ENCODE measurements around the gene ALKBH6. TPM values are rescaled to one million over a fixed set of nuclear protein-coding genes. Genes with fewer than 3 reads are reported as not detected.
A peak's percentile ranks its signal among the peaks of the same experiment; 100 is the strongest.

Gene ALKBH6
- total RNA-seq, 4 donors from 2014 or later, result 27.6 to 151 (median 83.2) TPM

- no peaks in the 10 kb centered on the region for H3K27me3 ChIP-seq
- peak; percentile 45 for DNase-seq
- H3K36me3 ChIP-seq, result no peaks in the 10 kb centered on the region
- in situ Hi-C loops (cut with MboI; ENCODE audit: low pct_ligation_motif_present in 1 of 4, low pct_unique_long_range_greater_than_20kb in 1 of 4, low sequenced_read_pairs in 3 of 4), result no loop called here
- H3K9me3 ChIP-seq, result no peaks in the 10 kb centered on the region
- TF ChIP-seq POLR2AphosphoS5 (IDR thresholded peaks at IDR 0.05) (peak in 1 of 3 donors; percentile 20), EP300 (IDR thresholded peaks at IDR 0.05; ENCODE audit: low read depth) (no peak), POLR2A (IDR thresholded peaks at IDR 0.05) (no peak), CTCF (IDR thresholded peaks at IDR 0.05) (peak in 1 of 5 experiments; percentile 24)
- H3K4me3 ChIP-seq, result peak within 1 kb of the TSS; percentile 36 to 65 (median 40)
- peaks cover 0 to 12% (median 3%) of the 10 kb centered on the region in 4 donors for H3K4me1 ChIP-seq
- peak within 1 kb of the TSS; percentile 37 to 81 (median 65) for H3K27ac ChIP-seq
- WGBS, 2 donors (ENCODE audit: low coverage in 1 of 2), result 20 to 55% methylated on average over 1 to 41 of the region's 51 CpGs
- intact Hi-C loops (cut with DNase I; ENCODE audit: low total_unique reads), result no loop called here
Measured at GRCh38 chr19:36032251-36033104, 18.5 kb upstream of the ALKBH6 start, which contains the start of gene CLIP3. TSS of gene CLIP3 (minus strand) at chr19:36032873. CDS start at chr19:36032357, 516 bp downstream.

- Histone ChIP-seq H3K4me1 (peaks cover 0 to 12% (median 3%) of the 10 kb centered on the region in 4 donors), H3K27ac (peak overlapping the region in 1 of 4 donors; percentile 78), H3K9me3 (no peaks in the 10 kb centered on the region), H3K36me3 (no peaks in the 10 kb centered on the region), H3K4me3 (no peak overlapping the region), H3K27me3 (no peaks in the 10 kb centered on the region)
- intact Hi-C loops (cut with DNase I; ENCODE audit: low total_unique reads), result no loop called here
- in situ Hi-C loops (cut with MboI; ENCODE audit: low pct_ligation_motif_present in 1 of 4, low pct_unique_long_range_greater_than_20kb in 1 of 4, low sequenced_read_pairs in 3 of 4), result no loop called here
- DNase-seq, result no peak
- 85 to 90% methylated on average over 4 to 6 of the region's 6 CpGs for WGBS, 2 donors (ENCODE audit: low coverage in 1 of 2)
- TF ChIP-seq EP300 (IDR thresholded peaks at IDR 0.05; ENCODE audit: low read depth), result no peak
- no peak for TF ChIP-seq POLR2A (IDR thresholded peaks at IDR 0.05)
- no peak for TF ChIP-seq CTCF (IDR thresholded peaks at IDR 0.05)
- no peak for TF ChIP-seq POLR2AphosphoS5 (IDR thresholded peaks at IDR 0.05)
Measured at GRCh38 chr19:36031308-36031707, 17.3 kb upstream of the ALKBH6 start.

- no peak for TF ChIP-seq POLR2AphosphoS5 (IDR thresholded peaks at IDR 0.05)
- WGBS, 2 donors (ENCODE audit: low coverage in 1 of 2), result 86 to 91% methylated on average over 1 to 8 of the region's 8 CpGs
- H3K36me3 ChIP-seq, result no peaks in the 10 kb centered on the region
- no peak overlapping the region for H3K4me3 ChIP-seq
- H3K4me1 ChIP-seq, result peaks cover 0 to 12% (median 3%) of the 10 kb centered on the region in 4 donors
- no peak for DNase-seq
- no peaks in the 10 kb centered on the region for H3K27me3 ChIP-seq
- no peaks in the 10 kb centered on the region for H3K9me3 ChIP-seq
- in situ Hi-C loops (cut with MboI; ENCODE audit: low pct_ligation_motif_present in 1 of 4, low pct_unique_long_range_greater_than_20kb in 1 of 4, low sequenced_read_pairs in 3 of 4), result no loop called here
- intact Hi-C loops (cut with DNase I; ENCODE audit: low total_unique reads), result no loop called here
- no peak overlapping the region for H3K27ac ChIP-seq
Measured at GRCh38 chr19:36030264-36031148, 16.5 kb upstream of the ALKBH6 start.

GRCh38 chr19:36028313-36029041 lies 14.5 kb upstream of the ALKBH6 start:
- intact Hi-C loops (cut with DNase I; ENCODE audit: low total_unique reads), result no loop called here
- TF ChIP-seq POLR2A (IDR thresholded peaks at IDR 0.05), result no peak
- TF ChIP-seq CTCF (IDR thresholded peaks at IDR 0.05), result no peak
- no peak for TF ChIP-seq EP300 (IDR thresholded peaks at IDR 0.05; ENCODE audit: low read depth)
- TF ChIP-seq POLR2AphosphoS5 (IDR thresholded peaks at IDR 0.05), result no peak
- no peak for DNase-seq
- in situ Hi-C loops (cut with MboI; ENCODE audit: low pct_ligation_motif_present in 1 of 4, low pct_unique_long_range_greater_than_20kb in 1 of 4, low sequenced_read_pairs in 3 of 4), result no loop called here
- WGBS, 2 donors (ENCODE audit: low coverage in 1 of 2), result 71 to 80% methylated on average over 4 to 10 of the region's 10 CpGs
- Histone ChIP-seq H3K9me3 (no peaks in the 10 kb centered on the region), H3K27ac (no peak overlapping the region), H3K36me3 (no peaks in the 10 kb centered on the region), H3K4me1 (peaks cover 0 to 12% (median 3%) of the 10 kb centered on the region in 4 donors), H3K27me3 (no peaks in the 10 kb centered on the region), H3K4me3 (no peak overlapping the region)

Data from transverse colon (tissue), 4 donors.